ENCODE results near the gene CCM2.

Gene CCM2

DNA sequence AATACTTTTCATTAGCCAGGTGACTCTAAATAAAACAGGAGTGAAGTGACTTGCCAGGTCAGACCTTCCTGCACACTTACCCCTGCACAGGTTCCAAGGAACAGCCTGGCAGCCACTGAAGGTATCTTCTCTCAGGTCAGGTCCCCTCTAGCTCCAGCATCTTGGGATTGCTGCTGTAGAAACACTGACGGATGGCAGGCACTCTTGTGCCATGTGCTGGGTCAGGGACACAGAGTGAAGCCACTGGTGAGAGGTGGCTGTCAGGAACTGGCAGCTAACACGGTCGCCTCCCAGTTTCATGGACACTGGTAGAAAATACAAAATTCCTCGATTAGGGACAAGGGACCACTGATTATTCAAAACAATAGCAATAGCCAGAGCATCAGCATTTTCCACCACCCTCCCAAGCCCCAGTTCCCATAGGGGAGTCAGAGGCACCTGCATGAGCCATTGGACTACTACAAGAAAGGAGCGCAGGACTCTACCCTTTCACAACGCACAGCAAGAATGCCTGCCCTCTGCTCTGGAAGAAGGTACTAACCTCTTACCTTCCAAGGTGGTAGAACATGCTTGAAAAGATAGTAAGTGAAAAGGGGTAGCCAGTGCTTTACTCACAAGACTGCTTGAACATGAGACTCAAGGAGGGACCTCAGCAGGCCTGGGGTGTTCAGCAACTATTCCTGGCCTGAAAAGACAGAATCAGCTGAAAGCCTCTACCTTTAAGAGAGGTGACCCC, 16.1 kb upstream of the CCM2 start:
- TF ChIP-seq CTCF (IDR thresholded peaks at IDR 0.05; ENCODE audit: low read length, missing control alignments) = no peak
- no peak for DNase-seq (ENCODE audit: low read depth)
- no peak overlapping the region for H3K4me3 ChIP-seq (replicated peaks; ENCODE audit: low read depth, low read length)

GRCh38 chr7:44984478-44984758, 15.6 kb upstream of the CCM2 start:
- no peak for TF ChIP-seq CTCF (IDR thresholded peaks at IDR 0.05; ENCODE audit: low read length, missing control alignments)
- H3K4me3 ChIP-seq (replicated peaks; ENCODE audit: low read depth, low read length) = no peak overlapping the region
- DNase-seq (ENCODE audit: low read depth) = no peak

GRCh38 chr7:44985033-44985695, 14.8 kb upstream of the CCM2 start:
- DNase-seq (ENCODE audit: low read depth) = no peak
- H3K4me3 ChIP-seq (replicated peaks; ENCODE audit: low read depth, low read length) = peak overlapping the region; percentile 73
- TF ChIP-seq CTCF (IDR thresholded peaks at IDR 0.05; ENCODE audit: low read length, missing control alignments) = no peak

DNA sequence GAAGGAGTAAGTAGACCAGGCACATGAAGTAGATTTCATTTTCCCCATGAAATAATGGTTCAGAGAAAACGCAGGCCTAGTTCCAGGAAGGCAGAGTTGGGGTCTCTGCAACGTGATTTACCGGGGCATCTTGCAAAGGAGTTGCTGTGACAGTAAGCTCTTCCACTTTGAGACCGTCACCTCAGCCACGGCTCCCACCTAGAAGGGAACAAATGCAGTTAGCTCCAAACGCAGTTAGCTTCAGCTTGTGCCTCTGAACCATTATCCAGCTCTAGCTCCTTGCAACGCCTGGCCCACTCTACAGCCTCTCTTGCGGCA, 14.1 kb upstream of the CCM2 start:
- peak overlapping the region; percentile 73 for H3K4me3 ChIP-seq (replicated peaks; ENCODE audit: low read depth, low read length)
- DNase-seq (ENCODE audit: low read depth) = no peak
- TF ChIP-seq CTCF (IDR thresholded peaks at IDR 0.05; ENCODE audit: low read length, missing control alignments) = no peak

GRCh38 chr7:44986218-44987053, 13.6 kb upstream of the CCM2 start:
- no peak for TF ChIP-seq CTCF (IDR thresholded peaks at IDR 0.05; ENCODE audit: low read length, missing control alignments)
- H3K4me3 ChIP-seq (replicated peaks; ENCODE audit: low read depth, low read length) = peak overlapping the region; percentile 73
- peak; percentile 97 for DNase-seq (ENCODE audit: low read depth)

DNA sequence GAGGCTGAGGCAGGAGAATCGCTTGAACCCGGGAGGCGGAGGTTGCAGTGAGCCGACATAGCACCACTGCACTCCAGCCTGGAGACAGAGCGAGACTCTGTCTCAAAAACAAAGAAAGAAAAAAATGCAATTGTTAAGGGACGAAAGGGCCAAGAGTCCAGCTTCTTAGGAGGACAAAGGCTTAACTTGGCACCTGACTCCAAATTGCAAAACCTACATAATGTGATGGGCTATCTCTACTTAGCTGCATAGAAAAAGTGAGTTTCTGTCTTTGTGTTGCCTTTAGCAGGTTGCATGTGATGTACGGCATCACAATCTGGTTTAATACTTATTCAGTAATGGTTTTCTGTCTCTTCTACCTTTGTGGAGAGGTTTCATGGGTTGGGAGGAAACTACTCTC, 12.5 kb upstream of the CCM2 start:
- DNase-seq (ENCODE audit: low read depth) = no peak
- no peak for TF ChIP-seq CTCF (IDR thresholded peaks at IDR 0.05; ENCODE audit: low read length, missing control alignments)
- no peak overlapping the region for H3K4me3 ChIP-seq (replicated peaks; ENCODE audit: low read depth, low read length)
